ELR (cell line): ENCODE measurements around the gene GPR161.

Experiments
- DNase-seq: peaks from one replicate; pipeline ENCODE4 v3.0.0-alpha.2; 2015; ENCODE audit warnings: low read depth

The GPR161 gene

GRCh38 chr1:168148916-168149315 lies 12.2 kb upstream of the GPR161 start:
- DNase-seq: no peak

- no peak for DNase-seq
These were observed 9.9 kb upstream of the GPR161 start for GRCh38 chr1:168146626-168147025.

GRCh38 chr1:168146160-168146539 lies 9.4 kb upstream of the GPR161 start:
- DNase-seq: no peak

- peak; percentile 87 for DNase-seq
These were observed 8.7 kb upstream of the GPR161 start for GRCh38 chr1:168145184-168146159.

DNA sequence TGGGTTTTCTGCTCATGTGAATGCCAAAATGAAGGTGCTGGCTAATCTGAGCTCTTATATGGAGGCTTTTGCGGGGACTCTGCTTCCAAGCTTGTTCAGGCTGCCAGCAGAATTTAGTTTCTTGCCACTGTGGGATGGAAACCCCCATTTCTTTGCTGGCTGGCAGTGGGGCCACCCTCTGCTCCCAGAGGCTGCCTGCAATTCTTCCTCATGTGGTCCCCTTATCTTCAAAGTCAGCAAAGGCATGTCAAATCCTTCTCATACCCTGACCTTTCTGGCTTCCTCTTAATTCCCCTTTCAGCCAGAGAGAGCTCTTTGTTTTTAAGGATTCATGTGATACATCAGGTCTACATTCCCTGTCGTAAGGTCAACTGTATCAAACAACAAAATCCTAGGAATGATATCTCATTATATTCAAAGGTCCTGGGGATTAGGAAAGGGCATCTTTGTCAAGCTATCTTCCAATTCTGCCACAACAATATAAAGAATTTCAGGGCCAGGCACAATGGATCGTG lies 5.2 kb upstream of the GPR161 start:
- no peak for DNase-seq

DNA sequence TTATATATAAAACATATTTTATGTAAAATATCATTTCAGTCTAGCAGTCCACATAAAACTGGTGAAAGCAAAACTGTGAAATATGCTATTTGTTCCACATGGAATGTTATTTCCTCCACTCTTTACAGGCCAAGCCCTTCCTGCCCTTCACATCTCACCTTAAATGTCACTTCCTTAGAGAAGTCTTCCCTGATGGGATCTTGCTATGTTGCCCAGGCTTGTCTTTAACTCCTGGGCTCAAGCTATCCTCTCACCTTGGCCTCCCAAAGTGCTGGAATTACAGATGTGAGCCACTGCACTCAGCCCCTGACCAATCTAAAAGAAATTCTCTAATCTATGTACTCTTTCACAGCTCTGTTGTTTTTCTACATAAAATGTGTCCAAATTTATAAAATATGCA lies 2.3 kb upstream of the GPR161 start:
- no peak for DNase-seq

DNA sequence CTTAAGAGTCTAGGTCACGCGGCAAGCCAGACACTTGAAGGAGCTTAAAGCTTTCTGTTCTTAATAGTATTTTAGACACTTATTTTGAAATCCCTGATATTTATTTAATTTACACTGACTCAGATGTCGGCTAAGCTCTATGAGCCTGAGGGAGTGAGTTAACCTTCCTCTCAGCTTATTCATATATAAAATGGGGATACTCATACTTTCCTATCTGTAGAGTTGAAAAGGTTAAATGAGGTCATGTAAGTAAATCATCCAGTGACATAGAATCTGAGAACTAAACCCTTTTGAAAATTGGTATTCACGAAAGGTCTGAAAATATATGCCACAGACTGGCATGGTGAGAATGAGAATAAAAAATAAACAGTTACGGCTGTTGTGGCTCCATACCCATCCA lies 1.4 kb upstream of the GPR161 start:
- peak; percentile 64 for DNase-seq

- DNase-seq: no peak
These were observed 738 bp upstream of the GPR161 start for GRCh38 chr1:168137515-168137821.

DNA sequence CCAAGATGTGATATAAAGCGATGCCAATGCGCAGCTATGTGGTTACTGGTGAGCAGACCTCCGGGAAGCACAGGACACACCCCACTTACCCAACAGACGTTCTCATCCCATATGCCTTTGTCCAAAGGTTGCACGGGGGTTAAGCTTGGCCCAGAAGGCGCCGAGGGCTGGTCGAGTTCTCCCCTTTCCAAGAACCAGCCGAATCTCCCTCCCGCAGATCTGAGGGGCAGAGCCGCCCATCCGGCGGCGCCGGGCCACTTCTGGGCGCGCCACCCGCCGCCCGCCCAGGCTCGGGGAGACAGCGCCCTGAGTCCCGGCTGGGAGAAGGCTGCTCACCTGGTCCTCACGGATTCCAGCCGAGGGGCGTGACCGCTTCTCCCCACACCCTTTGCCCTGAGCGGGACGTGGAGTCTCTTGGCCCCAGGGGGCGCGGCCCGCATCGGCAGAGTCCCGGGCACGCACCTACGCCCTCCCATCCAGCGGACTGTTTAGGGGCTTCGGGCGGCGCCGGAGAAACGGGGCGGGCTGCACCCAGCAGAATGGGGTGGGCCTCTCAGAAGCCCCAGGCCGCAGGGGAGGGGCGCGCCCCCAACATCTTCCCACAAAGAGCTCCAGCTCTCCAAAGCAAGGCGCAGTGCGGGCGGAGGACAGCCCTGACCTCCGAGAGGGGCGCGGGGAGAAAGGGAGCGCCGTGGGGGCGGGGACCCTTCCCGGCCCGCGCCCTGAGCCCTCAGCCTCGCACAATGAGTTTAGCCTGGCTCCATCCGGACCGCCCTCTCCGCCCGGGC lies 615 bp downstream of the GPR161 start:
- DNase-seq: peak; percentile 36

DNA sequence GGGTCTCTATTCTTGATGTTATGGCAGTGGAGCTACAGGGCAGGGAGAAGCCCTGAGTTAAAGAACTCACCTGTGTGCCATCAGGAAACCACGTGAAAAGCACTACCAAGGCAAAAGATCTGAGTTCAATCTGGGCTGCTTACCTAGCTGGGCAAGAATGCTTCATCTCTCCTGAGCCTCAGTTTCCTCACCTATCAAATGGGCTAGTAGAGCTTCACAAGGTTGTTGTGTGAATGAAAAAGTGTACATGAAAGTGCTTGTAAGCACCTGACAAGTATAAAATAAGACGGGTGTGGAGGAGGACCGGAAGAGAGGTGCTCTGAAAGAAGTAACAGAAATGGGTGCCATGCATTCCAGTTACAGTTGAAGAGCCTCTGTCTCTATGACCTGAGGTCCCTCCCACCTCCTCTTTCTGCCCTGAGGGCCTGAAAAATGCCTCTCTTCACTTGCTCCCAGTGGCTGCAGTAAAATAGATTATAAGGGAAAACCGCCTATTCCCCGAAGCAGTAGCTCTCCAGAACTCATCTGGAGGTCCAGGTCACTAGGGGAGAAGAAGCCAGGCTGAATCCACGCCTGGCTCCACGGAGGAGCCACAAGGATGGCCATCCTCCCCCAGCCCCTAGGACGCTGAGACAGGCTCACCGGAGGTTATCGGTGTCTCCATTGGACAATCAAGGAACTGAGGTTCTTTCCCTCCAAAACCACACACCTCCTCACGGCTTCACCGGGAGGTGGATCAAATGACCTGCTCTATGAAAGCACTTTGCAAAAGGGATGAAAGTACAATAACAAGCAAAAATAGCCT lies 1.4 kb downstream of the GPR161 start:
- DNase-seq: peak; percentile 34

- no peak for DNase-seq
These were observed 2.1 kb downstream of the GPR161 start for GRCh38 chr1:168134642-168135041.

GRCh38 chr1:168134132-168134531 lies 2.6 kb downstream of the GPR161 start:
- no peak for DNase-seq

- DNase-seq: no peak
These were observed 6.8 kb downstream of the GPR161 start for GRCh38 chr1:168129933-168130332.

- no peak for DNase-seq
These were observed 9.2 kb downstream of the GPR161 start for GRCh38 chr1:168127503-168127902.

GRCh38 chr1:168125051-168125450 lies 11.7 kb downstream of the GPR161 start:
- no peak for DNase-seq

GRCh38 chr1:168121401-168122011 lies 15.2 kb downstream of the GPR161 start:
- peak; percentile 32 for DNase-seq

DNA sequence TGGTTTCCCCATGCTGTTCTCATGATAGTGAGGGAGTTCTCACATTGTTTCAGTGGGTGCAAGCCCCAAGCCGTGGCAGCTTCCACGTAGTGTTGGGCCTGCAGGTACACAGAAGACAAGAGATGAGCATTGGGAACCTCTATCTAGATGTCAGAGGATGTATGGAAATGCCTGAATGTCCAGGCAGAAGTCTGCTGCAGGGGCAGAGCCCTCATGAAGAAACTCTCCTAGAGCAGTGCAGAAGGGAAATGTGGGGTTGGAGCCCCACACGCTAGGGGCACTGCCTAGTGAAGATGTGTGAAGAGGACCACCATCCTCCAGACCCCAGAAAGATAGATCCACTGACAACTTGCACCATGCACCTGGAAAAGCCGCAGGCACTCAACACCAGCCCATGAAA lies 17.0 kb downstream of the GPR161 start:
- DNase-seq: no peak

GRCh38 chr1:168116327-168116799 lies 20.4 kb downstream of the GPR161 start:
- no peak for DNase-seq

DNA sequence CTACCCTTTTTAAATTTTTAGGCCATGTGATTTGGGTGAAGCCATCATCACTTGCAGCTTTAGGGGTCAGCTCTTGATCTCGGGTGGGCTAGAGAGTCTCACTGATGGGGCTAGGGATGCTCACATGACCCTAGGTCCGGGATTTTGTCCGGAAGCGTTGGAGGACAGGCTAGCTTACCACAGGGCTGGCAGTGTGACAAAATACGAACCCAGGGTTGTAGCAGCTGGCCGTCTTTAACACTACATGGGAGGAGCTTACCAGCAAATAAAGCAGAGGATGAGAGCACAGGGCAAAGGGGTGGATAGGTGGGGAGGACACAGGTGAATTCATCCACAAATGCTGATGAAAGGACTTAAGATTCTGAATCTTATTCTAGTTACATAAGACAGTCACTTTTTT lies 21.9 kb downstream of the GPR161 start:
- no peak for DNase-seq

- DNase-seq: peak; percentile 68
These were observed 23.9 kb downstream of the GPR161 start for GRCh38 chr1:168112673-168113305.

GRCh38 chr1:168110896-168111545 lies 25.7 kb downstream of the GPR161 start:
- peak; percentile 45 for DNase-seq
